GM08714 (cell line): ENCODE measurements around the gene SEL1L.
A peak's percentile ranks its signal among the peaks of the same experiment; 100 is the strongest.
"Not testable (repeated sequence)": the region's sequence is repeated elsewhere in the genome, so short reads cannot be mapped to it uniquely, and the experiment has no call there.

ENCODE experiments used
- H3K4me3 ChIP-seq: fragments of 200-500 bp; sonication (Bioruptor generic); 2 replicates; pipeline ENCODE4 v1.5.1; 2014; ENCODE audit warnings: mild to moderate bottlenecking, low read length, inconsistent platforms
- ZNF274 ChIP-seq: IDR thresholded peaks from 2 replicates; pipeline ENCODE4 v1.6.1; 2012; ENCODE audit warnings: mild to moderate bottlenecking, low read depth, low read length

Gene SEL1L

DNA sequence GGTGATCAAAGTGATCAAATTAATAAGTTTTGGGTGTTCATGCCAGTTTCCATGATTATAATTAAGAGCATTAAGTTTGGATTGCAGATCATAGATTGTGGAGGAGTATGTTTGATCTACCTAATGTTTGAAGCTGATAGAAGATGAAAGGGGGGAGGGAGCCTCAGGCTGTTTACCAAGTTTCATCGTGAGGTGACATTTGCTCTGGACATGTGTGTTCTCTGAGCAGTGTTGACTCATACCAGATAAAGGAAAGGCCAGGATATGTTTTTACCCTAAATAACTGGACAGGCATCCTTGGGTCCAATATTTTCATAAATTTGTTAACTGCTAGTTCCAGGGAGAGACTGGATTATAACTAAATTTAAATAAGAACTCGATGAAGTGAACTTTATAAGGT is 3.5 kb upstream of the SEL1L start:
- TF ChIP-seq ZNF274 = no peak
- H3K4me3 ChIP-seq = no peak overlapping the region

DNA sequence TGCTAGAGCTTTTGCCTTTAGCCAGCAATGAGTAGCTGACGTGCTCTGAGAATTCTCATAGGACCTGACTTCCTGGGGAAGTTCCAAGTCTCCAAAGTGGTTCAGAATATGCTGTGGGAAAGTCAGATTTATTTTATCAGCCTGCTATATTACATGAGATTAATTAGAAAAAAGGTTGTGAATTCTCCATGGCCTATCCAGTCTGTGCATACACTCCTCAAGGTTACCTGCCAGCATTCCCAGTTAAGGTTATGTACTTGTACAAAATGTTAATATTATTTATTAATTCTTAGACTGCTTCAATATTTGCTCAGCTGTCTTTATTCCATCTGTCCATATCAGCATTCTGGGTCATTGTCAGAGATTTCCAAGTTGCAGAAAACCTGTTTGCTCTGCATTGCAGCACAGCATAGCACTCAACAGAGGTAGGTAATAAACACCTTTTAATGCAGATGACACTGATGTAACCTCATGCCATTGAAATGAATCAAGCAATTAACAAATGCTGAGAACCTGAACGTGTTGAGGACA is 2.7 kb upstream of the SEL1L start:
- TF ChIP-seq ZNF274 = no peak
- H3K4me3 ChIP-seq = no peak overlapping the region; the same call in 1 of the 2 replicates

DNA sequence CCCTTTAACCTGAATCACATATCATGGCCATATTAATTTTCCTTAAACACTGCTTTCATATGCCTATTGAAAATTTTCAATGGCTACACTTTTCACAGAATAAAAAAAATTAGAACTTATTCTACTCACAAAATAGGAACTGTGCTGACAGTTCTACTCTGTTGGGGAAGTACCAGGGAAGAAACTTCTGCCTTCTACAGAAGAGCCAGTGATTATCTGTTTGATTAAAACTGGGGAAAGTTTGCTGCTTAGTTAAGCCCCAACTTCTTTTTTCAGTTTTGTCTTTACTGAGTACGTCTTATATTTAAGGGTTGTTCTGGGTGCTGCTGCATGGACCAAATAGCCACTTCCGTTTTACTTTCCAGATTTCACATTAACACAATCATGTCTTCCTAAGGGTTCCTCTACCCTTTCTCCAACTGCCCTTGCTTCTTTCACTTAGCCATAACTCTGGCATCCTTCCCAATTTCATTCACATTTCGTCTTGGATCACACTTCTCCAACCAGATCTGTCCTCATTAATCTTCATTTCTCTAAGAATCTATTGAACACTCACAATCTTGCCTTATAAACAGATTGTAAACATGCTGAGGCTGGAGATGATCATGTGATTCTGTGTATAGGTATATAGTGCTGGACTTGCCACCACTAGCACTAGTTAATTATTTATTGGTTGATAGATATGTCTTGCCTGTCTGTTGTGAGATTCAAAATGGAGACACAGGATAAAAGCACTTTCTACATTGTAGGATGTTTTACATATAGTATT is 1.9 kb upstream of the SEL1L start:
- no peak overlapping the region for H3K4me3 ChIP-seq
- no peak for TF ChIP-seq ZNF274

DNA sequence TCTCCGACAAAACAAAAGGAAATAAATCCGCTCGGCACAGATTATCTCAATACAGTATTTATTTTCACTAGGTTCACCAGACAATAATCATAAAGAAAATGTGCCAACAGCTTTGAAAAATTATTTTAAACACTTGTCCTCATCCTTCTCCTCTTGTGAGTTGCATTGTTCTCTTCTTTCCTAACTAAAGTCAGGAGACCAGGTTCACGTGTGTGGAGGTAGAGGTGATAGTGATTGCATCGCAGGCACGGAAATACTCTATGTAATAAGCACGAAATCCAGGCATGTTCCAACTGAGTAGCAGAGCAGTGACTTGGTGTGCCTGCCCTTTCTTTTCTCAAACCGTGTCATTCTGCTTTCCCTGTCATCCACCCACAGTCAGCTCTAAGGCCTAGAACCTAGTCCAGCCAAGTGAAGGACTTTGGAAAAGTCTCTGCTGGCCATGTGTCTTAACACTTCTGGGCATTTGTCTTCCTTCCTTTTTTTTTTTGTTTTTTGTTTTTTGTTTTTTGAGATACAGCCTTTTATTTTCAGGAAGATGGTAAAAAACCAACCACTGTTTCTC is 939 bp upstream of the SEL1L start:
- TF ChIP-seq ZNF274 = no peak
- peak overlapping the region; percentile 43; the same call in 1 of the 2 replicates for H3K4me3 ChIP-seq

DNA sequence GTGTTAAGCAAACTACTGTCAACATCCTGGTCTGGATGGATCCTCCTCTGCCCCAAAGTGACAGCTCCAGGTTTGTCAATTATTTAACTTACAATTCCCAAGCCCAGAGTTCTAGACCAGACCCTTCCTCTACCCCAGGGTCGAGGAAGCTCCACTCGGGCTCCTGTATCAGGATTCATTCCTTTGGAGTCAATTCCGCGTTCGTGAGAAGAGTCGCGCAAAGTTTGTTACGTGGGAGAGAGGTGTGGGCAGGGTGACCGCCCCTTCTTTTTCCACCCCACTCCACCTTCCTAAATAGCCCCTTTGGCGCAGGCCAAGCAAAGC is 479 bp downstream of the SEL1L start:
- no peak for TF ChIP-seq ZNF274
- H3K4me3 ChIP-seq = peak overlapping the region; percentile 82

DNA sequence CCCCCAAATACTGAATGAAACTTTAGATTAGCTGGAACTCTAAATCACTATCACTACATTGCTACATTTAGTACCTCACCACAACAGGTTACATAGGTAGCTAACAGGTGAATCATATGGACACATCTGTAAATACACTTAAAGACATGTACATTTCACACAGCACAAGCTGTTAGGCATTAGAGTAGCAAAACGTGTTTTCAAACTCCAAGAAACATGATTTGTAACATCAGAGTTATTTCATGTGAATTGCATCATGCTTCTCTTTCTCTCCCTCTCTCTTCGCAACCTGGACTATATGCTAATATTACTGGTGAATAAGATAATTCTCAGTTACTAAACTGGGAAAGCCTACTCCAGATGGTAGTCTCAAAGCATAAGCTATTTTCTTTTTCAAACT is 4.3 kb downstream of the SEL1L start:
- H3K4me3 ChIP-seq = no peak overlapping the region
- no peak for TF ChIP-seq ZNF274

DNA sequence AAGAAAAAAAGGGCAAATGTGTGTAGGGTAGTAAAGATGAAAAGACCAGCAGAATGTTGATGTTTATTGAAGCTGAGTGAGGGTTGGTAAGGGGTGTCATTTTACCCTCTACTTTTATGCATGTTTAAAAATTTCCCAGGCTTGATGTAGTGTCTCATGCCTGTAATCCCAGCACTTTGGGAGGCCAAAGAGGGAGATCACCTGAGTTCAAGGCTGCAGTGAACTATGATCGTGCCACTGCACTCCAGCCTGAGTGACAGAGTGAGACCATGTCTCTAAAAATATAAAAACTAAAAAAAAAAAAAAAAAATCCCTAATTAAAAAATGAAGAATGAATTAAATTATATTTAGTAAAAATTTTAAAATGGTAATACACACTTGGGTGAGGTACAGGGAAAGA is 8.5 kb downstream of the SEL1L start:
- no peak for TF ChIP-seq ZNF274

DNA sequence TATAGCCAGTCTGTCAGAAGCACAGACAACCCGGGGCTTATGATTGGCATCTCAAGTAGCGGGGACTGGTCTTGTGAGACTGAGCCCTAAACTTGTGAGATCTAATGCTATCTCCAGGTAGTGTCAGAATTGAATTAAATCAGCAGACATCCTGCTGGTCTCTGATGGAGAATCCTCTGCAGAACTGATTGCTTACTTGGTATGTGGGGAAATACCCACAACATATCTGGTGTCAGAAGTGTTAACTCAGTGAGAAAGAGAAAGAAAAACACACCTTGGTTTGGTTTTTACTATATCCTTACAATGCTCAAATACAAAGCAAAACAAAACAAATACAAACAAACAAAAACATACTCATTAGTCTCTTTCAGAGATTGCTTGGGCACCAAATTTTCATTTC is 10.0 kb downstream of the SEL1L start:
- no peak overlapping the region for H3K4me3 ChIP-seq
- TF ChIP-seq ZNF274 = no peak

More for the DNA sequence above, 8.5 kb downstream of the SEL1L start:
- no peak overlapping the region for H3K4me3 ChIP-seq

DNA sequence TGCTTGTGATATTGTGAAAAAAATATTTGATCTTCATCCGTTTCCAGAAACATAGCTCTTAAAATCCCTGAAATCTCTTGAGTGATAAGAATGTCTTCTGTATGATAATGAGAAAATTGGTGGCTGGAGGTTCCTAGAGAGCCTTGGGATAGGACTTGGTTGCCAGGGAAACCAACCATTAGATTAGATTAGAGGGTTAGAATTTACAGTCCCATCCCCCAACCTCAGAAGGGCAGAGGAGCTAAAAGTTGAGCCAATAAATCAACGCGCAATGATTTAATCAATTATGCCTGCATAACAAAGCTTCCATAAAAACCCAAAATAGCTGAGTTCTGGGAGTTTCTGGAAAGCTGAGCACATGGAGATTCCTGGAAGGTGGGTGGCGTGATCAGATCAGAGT is 10.6 kb downstream of the SEL1L start:
- TF ChIP-seq ZNF274 = no peak
- H3K4me3 ChIP-seq = no peak overlapping the region

DNA sequence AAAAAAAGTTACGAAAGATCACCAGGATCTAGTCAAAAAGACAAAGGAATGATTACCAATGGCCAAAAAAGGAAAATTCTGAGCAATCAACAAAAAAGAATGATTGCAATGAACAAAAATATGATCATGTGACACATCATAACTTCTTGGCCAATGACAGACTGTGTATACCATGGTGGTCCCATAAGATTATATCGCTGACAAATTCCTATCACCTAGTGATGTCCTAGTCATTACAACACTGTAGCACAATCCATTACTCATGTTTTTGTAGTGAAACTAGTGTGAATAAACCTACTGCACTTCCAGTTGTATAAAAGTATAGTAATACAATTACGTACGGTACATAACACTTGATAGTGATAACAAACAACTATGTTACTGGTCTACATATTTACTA is 12.3 kb downstream of the SEL1L start:
- no peak overlapping the region for H3K4me3 ChIP-seq
- TF ChIP-seq ZNF274 = no peak

DNA sequence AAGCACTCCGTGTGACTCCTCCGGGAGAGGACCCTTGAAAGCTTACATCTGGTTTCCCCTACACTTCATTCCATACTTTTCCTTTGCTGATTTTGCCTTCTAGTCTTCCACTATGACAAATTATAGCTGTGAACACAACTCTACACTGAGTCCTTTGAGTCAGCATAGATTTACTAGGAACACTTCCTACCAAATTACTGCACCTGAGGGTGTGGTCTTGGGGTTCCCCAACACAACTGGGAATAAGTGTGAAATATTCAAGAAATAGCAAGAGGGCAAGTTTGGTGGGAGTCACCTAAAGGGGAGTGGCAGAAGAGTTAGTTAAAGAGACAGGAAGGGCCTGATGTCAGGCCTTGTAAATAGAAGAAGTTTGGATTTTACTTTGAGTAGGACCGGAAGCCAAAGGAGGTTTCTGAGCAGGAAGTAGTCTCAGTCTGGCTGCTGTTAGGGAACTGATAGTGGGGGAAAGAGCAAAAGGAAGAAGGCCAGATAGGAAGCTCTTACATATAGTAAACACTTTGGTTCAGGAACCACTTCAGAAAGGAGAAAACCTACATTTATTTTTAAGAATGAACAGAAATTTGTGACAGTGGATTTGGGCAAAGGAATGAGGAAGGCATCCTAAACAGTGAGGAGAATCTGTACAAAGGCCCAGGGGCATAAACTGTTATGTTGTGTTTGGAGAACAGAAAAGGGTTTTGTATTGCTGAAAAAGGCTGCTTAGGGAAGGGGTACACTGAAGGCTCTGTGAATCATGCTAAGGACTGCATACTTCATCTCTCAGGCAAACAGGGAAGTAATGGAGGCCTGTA is 14.2 kb downstream of the SEL1L start:
- TF ChIP-seq ZNF274 = no peak
- H3K4me3 ChIP-seq = no peak overlapping the region

DNA sequence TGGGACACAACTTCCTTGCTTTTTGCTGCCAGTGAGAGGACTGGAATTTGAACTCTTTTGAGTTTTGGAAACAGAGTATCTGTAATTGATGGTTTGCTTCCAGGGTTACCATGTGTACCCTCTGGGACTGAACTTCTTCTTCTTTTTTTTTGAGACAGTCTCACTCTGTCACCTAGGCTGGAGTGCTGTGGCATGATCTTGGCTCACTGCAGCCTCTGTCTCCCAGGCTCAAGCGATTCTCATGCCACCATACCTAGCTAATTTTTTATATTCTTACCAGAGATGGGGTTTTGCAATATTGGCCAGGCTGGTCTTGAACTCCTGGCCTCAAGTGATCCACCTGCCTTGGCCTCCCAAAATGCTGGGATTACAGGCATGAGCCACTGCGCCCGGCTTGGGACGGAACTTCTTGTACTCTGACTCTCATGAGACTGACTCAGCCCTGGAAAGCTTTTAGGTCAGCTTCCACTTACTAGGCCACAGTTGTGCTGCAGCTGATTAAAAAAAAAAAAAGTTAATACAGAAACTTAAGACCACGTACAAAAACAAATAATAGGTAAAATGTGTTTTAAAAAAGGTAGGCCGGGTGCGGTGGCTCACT is 15.8 kb downstream of the SEL1L start:
- no peak for TF ChIP-seq ZNF274

DNA sequence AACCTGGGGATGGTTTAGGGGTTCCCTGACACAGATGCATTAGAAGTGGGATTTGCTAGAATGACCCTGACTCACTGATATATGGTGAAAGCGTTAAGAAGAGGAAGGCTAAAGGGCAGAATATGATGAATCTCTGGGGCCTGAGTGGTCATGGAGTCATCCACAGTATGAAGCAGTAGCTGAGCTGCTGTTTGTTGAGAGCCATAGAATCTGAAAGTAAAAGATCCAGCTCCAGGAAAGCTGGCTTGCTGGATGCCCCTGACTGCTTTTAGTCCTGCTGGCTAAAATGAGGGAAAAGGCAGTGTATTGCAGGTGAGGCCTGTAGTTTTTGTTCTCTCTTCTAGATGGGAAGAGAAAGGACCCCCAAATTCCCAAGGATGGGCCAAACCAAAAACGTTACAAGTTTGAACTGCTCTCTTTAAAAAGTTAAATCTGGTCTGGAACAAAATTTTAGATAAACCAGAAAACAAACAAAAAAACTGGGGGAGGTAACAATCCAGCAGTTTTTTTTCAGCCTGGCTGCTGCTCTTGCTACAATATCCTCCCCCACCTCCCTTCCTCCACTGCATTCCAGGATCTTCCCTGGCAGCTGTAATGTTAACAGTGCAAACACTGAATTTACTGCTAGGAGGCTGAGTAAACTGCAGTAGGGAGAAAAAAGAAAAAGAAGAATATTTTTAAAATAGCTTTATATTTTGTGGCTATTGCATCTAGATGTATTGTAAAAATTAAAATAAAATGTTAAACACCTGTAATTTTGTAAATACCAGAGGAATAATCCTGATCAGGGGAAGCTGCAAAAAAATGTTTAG is 16.5 kb downstream of the SEL1L start:
- no peak overlapping the region for H3K4me3 ChIP-seq
- TF ChIP-seq ZNF274 = no peak

More for the DNA sequence above, 15.8 kb downstream of the SEL1L start:
- H3K4me3 ChIP-seq = no peak overlapping the region

DNA sequence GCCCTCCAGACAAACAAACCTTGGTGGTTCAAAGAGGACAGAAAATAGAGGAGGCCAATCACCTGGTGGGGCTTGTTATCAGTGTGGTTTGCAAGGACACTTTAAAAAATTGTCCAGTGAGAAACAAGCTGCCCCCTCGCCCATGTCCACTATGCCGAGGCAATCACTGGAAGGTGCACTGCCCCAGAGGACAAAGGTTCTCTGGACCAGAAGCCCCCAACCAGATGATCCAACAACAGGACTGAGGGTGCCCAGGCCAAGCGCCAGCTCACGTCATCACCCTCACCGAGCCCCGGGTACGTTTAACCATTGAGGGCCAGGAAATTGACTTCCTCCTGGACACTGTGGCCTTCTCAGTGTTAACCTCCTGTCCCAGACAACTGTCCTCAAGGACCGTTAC is 17.7 kb downstream of the SEL1L start:
- H3K4me3 ChIP-seq = not testable (repeated sequence)

DNA sequence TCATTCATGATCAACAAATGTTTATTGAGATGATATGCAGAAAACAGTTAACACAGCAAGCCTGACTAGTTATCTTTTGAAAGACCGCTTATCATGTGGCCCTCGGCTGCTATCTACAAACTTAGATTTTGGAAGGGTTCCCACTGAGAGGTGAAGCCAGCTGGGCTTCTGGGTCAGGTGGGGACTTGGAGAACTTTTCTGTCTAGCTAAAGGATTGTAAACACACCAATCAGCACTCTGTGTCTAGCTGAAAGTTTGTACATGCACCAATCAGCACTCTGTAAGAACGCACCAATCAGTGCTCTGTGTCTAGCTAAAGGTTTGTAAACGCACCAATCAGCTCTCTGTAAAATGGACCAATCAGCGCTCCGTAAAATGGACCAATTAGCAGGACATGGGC is 20.8 kb downstream of the SEL1L start:
- not testable (repeated sequence) for H3K4me3 ChIP-seq
